ENCODE data around the gene MEIS3.

Gene MEIS3

DNA sequence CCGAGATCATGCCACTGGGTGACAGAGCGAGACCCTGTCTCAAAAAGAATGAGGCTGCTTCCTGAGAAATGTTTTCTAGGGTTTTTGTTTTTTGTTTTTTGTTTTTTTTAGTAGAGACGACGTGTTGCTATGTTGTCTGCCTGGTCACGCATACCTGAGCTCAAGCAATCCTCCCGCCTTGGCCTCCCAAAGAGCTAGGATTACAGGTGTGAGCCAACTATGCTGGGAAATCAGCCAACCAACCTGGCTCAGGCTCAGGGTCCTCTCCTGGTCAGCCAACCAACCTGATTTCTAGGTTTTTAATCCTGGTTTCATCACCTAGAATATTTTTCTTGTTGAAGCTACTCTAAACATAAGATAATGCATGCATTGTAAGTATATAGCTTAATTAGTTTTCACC is 62.4 kb downstream of the MEIS3 start:
- no peak for DNase-seq

DNA sequence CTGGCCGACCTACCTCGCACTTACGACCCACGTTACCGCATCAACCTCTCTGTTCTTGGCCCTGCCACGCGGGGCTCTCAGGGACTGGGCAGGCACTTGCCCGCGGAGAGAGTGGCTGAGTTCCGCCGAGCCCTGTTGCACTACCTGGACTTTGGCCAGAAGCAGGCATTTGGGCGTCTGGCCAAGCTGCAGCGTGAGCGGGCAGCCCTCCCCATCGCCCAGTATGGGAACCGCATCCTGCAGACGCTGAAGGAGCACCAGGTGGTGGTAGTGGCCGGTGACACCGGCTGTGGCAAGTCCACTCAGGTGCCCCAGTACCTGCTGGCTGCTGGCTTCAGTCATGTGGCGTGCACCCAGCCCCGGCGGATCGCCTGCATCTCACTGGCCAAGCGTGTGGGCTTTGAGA is 66.0 kb downstream of the MEIS3 start:
- no peak for DNase-seq

Measured in COR-L47 (cell line).